ENCODE data around the gene GASK1A.

GASK1A gene

DNA sequence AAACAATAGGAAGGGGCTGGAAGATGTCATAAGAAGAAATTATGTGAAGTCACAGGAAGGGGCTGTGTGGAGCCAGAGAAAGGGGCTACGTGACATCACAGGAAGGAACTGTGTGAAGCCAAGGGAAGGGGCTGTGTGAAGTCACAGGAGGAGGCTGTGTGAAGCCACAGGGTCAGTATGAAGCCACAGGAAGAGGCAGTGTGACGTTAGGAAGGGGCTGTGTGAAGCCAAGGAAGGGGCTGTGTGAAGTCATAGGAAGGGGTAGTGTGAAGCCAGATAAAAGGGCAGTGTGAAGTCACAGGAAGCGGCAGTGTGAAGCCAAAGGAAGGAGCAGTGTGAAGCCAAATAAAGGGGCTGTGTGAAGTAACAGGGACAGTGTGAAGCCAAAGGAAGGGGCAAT lies 32.5 kb downstream of the GASK1A start:
- no peak for DNase-seq (ENCODE audit: low read depth, low spot score)
- H3K27ac ChIP-seq, result no peak overlapping the region

DNA sequence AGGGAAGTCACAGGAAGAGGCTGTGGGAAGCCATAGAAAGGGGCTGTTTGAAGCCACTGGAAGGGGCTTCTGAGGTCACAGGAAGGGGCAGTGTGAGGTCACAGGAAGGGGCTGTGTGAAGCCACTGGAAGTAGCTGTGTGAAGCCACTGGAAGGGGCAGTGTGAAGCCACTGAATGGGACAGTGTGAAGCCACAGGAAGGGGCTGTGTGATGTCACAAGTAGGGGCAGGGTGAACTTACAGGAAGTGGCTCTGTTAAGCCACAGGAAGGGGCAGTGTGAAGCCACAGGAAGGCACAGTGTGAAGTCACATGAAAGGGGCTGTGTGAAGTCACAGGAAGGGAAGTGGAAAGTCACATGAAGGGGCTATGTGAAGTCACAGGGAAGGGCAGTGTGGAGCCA lies 33.1 kb downstream of the GASK1A start:
- DNase-seq (ENCODE audit: low read depth, low spot score), result no peak

DNA sequence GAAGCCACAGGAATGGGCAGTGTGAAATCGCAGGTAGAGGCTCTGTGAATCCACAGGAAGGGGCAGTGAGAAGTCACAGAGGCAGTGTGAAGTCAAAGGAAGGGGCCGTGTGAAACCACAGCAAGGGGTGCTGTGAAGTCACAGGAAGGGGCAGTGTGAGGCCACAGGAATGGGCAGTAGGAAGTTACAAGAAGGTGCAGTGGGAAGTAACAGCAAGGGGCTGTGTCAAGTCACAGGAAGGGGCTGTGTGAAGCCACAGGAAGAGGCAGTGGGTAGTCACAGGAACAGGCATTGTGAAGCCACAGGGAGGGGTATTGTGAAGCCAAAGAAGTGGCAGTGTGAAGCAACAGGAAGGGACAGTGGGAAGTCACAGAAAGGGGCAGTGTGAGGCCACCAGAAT lies 34.1 kb downstream of the GASK1A start:
- DNase-seq (ENCODE audit: low read depth, low spot score), result no peak
- no peak overlapping the region for H3K27ac ChIP-seq

More for the DNA sequence above, 33.1 kb downstream of the GASK1A start:
- H3K27ac ChIP-seq, result no peak overlapping the region

DNA sequence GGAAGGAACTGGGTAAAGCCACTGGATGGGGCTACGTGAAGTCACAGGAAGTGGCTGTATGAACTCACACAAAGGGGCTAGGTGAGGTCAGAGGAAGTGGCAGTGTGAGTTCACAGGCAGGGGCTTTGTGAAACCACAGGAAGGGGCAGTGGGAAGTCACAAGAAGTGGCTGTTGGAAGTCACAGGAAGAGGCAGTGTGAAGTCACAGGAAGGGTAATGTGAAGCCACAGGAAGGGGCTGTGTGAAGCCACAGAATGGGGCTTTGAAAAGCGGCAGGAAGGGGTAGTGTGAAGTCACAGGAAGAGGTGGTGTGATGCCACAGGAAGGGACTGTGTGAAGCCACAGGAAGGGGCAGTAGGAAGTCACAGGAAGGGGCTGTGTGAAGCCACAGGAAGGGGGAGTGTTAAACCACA lies 34.6 kb downstream of the GASK1A start:
- no peak for DNase-seq (ENCODE audit: low read depth, low spot score)
- no peak overlapping the region for H3K27ac ChIP-seq

DNA sequence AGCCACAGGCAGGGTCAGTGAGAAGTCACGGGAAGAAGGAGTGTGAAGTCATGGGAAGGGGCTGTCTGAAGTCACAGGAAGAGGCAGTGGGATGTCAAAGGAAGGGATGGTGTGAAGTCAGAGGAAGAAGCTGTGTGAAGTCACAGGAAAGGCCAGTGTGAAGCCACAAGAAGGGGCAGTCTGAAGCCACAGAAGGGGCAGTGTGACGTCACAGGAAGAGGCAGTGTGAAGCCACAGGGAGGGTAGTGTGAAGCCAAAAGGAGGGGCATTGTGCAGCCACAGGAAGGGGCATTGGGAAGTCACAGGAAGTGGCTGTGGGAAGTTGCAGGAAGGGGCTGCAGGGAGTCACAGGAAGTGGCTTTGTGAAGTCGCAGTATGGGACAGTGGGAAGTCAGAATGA lies 35.1 kb downstream of the GASK1A start:
- H3K27ac ChIP-seq, result no peak overlapping the region
- DNase-seq (ENCODE audit: low read depth, low spot score), result no peak

DNA sequence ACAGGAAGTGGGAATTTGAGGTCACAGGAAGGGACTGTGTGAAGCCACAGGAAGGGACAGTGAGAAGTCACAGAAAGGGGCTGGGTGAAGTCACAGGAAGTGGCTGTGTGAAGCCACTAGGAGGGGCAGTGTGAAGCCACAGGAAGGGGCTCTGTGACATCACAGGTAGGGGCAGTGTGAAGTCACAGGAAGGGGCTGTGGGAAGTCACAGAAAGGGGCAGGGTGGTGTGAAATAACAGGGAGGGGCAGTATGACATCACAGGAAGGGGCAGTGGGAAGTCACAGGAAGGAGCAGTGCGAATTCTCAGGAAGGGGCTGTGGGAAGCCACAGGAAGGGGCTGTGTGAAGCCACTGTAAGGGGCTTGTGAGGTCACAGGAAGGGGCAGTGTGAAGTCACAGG lies 35.8 kb downstream of the GASK1A start:
- no peak overlapping the region for H3K27ac ChIP-seq
- DNase-seq (ENCODE audit: low read depth, low spot score), result no peak

DNA sequence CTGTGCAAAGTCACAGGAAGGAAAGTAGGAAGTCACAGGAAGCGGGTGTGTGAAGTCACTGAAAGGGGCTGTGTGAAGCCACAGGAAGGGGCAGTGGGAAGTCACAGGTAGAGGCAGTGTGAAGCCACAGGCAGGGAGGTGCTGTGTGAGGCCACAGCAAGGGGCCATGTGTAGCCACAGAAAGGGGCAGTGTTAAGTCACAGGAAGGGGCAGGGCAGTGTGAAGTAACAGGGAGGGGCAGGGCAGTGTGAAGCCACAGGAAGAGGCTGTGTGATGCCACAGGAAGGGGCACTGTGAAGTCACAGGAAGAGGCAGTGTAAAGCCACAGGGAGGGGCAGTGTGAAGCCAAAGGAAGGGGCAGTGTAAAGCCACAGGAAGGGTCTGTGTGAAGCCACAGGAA lies 36.5 kb downstream of the GASK1A start:
- no peak overlapping the region for H3K27ac ChIP-seq
- no peak for DNase-seq (ENCODE audit: low read depth, low spot score)

DNA sequence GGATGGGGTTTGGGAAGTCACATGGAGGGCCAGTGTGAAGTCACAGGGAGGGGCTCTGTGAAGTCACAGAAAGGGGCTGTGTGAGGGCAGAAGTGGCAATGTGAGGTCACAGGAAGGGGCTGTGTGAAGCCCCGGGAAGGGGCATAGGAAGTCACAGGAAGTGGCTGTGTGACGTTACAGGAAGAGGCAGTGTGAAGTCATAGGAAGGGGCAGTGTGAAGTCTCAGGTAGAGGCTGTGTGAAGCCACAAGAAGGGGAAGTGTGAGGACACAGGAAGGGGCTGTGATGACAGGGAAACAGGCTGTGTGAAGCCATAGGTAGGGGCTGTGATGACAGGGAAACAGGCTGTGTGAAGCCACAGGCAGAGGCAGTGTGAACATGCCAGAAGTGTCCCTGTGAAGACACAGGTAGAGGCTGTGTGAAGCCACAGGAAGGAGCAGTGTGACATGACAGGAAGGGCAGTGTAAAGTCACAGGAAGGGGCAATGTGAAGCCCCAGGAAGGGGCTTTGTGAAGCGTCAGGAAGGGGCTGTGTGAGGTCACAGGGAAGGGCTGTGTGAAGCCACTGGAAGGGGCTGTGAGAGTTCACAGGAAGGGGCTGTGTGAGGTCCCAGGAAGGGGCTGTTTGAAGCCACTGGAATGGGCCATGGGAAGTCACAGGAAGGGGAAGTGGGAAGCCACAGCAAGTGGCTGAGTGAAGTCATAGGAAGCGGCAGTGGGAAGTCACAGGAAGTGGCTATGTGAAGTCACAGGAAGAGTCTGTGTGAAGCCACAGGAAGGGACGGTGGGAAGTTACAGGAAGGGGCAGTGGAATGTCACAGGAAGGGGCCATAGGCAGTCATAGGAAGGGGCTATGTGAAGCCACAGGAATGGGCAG lies 37.1 kb downstream of the GASK1A start:
- H3K27ac ChIP-seq, result no peak overlapping the region
- DNase-seq (ENCODE audit: low read depth, low spot score), result no peak

DNA sequence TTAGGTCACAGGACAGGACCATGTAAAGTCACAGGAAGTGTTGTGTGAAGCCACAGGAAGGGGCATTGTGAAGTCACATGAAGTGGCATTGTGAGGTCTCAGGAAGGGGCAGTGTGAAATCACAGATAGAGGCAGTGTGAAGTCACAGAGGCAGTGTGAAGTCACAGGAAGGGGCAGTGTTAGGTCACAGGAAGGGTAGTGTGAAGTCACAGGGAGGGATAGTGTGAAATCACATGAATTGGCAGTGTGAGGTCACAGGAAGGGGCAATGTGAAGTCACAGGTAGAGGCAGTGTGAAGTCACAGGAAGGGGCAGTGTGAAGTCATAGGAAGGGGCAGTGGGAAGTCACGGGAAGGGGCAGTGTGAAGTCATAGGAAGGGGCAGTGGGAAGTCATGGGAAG lies 37.9 kb downstream of the GASK1A start:
- no peak overlapping the region for H3K27ac ChIP-seq

DNA sequence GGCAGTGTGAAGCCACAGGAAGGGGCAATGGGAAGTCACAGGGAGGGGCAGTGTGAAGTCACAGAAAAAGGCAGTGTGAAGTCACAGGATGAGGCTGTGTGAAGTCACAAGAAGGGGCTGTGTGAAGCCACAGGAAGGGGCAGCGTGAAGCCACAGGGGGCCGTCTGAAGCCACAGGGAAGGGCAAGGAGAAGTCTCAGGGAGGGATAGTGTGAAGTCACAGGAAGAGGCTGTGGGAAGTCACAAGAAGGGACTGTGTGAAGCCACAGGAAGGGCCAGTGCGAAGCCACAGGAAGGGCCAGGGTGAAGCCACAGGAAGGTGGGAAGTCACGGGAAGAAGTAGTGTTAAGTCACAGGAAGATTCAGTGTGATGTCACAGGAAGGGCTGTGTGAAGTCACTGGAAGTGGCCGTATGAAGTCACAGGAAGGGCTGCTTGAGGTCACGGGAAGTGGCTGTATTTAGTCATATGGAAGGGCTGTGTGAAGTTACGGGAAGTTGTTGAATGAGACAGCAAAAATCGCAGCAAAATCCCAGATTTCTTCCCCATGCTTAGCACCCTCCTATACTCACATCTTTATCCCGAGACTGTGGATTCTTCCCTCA lies 38.6 kb downstream of the GASK1A start:
- DNase-seq (ENCODE audit: low read depth, low spot score), result no peak
- no peak overlapping the region for H3K27ac ChIP-seq

More for the DNA sequence above, 37.9 kb downstream of the GASK1A start:
- DNase-seq (ENCODE audit: low read depth, low spot score), result no peak

DNA sequence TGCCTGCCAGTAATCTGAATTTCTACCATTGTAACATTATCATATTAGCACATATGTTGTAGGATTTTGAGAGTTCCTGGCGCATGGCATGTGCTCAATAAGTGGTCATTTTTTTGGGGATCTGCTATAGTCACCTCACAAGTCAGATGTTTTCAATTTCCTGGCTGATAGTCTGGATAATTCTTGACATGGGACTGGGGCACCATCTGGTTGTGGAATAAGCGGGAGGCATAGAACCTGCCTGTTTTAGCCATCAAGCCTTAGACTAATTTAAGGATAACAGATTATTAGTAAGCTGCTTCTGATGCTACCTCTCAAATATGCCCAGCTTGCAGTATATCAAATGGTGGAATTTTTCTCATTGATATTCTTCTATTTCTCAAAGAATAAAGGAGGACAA lies 39.1 kb downstream of the GASK1A start:
- DNase-seq (ENCODE audit: low read depth, low spot score), result no peak
- H3K27ac ChIP-seq, result no peak overlapping the region

DNA sequence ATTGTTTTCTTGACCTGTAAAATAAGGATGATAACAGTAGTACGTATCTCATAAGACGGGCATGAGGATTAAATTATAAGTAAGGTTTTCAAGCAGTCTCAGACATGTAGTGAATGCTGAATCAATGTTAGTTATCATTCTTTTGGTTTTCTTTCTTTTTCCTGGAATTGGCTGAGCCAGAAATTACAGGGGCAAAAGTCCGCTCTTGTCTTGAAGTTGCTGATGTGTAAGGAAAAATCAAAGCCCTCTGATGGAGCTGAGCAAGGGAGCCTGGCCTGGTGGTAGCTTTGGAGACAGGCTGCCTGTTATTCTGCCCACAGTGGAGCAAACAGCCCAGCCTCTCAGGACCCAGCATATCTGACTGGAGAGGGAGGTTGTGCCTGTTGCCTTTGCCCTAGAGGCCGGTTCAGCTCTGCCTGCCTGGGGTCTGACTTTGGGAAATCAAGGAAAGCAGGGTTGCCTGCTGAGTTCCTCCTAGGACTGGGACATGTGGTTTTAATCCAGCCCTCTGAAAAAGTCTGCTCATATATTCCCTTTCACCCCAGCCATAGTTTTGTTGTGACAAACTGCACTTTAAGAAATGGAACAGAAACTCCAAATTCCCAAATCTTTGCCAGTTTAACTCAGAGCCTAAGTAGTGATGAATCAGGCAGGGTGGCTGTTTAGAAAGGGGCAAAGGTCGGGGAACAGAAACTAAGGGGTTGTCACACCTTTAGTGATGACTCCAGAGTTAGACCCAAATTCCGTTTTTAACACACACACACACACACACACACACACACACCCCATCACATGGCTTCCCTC lies 40.1 kb downstream of the GASK1A start:
- H3K27ac ChIP-seq, result no peak overlapping the region
- DNase-seq (ENCODE audit: low read depth, low spot score), result no peak

DNA sequence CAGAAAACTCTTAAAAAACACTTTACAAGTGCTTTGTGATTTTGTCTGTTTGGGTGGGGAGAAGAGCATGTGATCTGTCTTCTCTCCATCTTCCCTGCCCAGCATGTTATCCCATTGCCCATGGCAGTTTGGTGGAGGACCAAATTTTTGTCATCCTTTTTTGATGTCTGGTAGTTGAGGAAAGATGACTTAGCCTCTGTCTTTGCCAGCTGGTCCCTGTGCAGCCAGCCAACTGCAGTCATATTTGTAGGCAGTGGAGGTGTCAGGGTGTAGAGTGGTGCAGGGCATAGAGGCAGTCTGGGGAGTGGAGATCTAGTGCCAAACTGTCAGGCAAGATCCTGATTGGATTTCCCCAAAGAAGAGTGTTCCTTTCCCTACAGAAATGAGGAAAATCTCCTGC lies 40.7 kb downstream of the GASK1A start:
- DNase-seq (ENCODE audit: low read depth, low spot score), result no peak
- H3K27ac ChIP-seq, result no peak overlapping the region

DNA sequence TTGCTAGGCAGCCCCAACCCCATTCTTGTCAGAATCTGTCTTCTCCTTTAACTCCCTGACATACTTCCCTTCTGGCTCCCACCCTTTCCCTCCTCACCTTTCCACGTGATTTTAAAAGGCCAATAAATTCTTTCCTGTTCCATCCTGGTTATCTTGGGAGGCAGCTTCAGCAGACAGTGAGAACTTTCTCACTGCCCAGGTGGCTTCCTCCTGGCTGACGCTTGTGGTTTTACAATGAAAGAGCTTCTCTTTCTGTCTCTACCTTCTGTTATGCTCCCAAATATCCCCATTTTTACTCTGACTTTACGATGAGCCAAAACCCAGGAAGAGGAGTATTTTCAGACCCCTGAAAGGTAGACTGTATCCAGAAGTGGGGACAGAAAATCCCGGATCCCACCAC lies 42.1 kb downstream of the GASK1A start:
- no peak for DNase-seq (ENCODE audit: low read depth, low spot score)
- H3K27ac ChIP-seq, result no peak overlapping the region

DNA sequence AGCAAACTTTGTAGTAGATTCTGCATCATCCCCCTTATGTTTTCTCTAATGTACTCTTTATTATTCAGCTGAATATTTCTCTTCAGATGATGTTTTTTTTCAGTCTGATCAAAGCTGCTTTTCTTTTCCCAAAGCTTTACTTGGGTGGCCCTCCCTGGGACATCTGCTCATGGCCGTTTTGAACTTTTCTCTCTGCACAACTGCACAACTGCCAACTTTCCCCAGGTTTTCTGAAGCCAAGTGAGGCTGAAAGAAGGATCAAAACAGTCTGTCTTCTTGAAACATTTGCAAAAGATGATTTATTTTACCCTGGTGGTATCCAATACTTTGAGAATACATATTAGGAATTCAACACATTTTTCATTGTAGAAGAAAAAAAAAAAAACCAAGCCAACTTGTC lies 43.0 kb downstream of the GASK1A start:
- no peak overlapping the region for H3K27ac ChIP-seq

DNA sequence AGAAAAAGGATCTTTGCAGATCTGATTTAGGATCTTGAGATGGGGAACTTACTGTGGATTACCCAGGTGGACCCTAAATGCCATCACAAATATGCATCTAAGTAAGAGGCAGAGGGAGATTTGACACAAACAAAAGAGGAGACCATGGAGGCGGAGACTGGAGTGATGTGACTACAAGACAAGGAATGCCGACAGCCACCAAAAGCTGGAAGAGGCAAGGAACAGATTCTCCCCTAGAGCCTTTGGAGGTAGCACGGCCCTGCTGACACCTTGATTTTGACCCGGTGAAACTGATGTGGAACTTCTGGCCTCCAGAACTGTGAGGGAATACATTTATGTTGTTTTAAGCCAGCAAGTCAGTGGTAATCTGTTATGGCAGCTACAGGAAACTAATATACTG lies 44.0 kb downstream of the GASK1A start:
- no peak for DNase-seq (ENCODE audit: low read depth, low spot score)
- H3K27ac ChIP-seq, result no peak overlapping the region

More for the DNA sequence above, 43.0 kb downstream of the GASK1A start:
- DNase-seq (ENCODE audit: low read depth, low spot score), result no peak

DNA sequence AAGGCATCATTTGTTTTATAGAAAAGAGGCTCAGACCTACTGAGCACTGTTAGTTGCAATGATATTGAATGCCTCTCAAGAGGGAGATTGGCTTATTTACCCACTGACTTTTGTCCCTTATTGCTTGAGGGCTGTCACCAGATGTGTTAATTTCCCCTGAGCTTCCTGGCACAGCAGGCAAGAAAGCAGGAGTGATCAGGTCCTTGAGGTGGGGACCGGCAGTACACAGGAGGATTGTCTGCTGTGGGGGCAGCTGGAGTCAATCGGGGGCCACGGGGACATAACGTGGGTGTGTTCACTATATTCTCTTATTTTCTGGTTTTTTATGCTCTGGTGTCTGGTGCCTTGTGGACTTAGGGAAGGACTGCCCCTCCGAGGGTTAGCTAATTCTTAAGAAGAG lies 44.6 kb downstream of the GASK1A start:
- no peak overlapping the region for H3K27ac ChIP-seq

DNA sequence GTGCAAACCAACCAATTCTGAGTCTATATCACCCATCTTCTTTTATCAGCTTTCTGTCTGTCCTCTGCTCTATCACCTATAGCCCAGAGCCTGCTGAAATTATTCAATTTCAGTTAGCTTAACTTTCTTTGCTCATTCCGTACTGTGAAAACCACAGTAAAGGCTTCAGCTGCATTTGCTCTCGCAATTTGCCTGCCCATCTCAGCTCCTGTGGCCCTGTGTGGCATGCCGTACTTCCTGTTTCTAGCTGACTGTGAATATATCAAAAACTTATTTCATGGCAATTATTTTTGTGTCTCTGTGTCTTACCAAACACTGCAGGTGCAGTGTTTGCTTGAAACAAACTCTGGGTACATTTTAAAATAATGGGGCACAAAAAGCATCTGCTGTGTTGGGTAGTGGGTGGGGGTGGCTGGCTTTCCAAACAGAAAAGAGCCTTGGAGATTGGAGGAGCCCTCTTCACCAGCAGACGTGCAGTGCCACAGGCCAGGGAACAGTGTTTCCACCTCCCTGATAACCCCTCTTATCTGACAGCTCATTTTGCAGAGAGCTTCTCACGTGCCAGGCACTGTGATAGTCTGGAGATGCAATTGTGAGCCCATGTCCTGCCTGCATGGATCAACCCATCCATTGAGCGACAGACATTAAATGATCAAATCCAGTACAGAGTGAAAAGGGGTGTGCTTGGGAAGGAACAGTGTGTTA lies 45.2 kb downstream of the GASK1A start:
- H3K27ac ChIP-seq, result no peak overlapping the region
- no peak for DNase-seq (ENCODE audit: low read depth, low spot score)

More for the DNA sequence above, 44.6 kb downstream of the GASK1A start:
- DNase-seq (ENCODE audit: low read depth, low spot score), result no peak

DNA sequence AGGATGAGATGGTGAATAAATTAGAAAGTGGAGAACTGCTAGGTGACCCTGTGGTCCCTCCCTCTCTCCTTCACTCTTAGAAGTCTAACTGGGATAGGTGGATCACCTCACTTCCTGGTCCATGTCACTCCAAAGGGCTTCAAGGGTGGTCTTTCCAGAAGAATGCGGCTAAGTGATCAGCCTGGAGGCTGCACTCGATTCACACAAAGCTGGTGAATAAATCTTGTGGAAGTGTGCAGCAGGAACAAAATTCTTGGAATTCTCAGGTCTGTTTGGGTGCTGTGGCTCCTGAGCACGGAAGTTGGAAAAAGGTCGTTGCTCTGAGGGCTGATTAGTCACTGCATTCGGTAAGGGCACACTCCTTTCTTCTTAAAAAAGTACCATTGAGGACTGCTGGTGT lies 46.3 kb downstream of the GASK1A start:
- no peak for DNase-seq (ENCODE audit: low read depth, low spot score)
- H3K27ac ChIP-seq, result no peak overlapping the region

DNA sequence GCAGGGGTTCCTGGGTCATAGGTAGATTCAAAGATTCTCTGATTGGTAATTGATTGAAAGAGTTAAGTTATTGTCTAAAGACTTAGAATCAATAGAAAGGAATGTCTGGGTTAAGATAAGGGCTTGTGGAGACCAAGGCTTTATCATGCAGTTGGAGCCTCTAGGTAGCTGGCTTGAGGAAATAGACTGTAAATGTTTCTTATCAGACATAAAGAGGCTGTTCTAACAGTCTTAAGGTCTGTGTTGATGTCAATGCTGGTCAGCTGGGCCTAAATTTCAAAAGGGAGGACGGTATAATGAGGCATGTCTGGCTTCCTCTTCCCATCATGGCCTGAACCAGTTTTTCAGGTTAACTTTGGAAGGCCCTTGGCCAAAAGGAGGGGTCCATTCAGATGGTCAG lies 48.9 kb downstream of the GASK1A start:
- H3K27ac ChIP-seq, result no peak overlapping the region
- DNase-seq (ENCODE audit: low read depth, low spot score), result no peak
